Measurements from ENCODE around the gene SLC23A1.
A peak's percentile ranks its signal among the peaks of the same experiment; 100 is the strongest.

SLC23A1 gene

GRCh38 chr5:139406963-139407362 is 23.9 kb upstream of the SLC23A1 start:
- DNase-seq: no peak

- DNase-seq: peak in 1 of 6 experiments; percentile 4
Observed at GRCh38 chr5:139404484-139404840, 21.4 kb upstream of the SLC23A1 start.

- peak; percentile 96 to 98 (median 98) for DNase-seq
Observed at GRCh38 chr5:139403787-139404483, 20.8 kb upstream of the SLC23A1 start, which contains the start of gene SPATA24. Gene SPATA24, minus strand, starts transcription at chr5:139404089. Its CDS starts 29 bp downstream, at chr5:139404060.

GRCh38 chr5:139403418-139403786 is 20.3 kb upstream of the SLC23A1 start:
- no peak for DNase-seq

- no peak for DNase-seq
Observed at GRCh38 chr5:139402561-139403158, 19.6 kb upstream of the SLC23A1 start.

DNA sequence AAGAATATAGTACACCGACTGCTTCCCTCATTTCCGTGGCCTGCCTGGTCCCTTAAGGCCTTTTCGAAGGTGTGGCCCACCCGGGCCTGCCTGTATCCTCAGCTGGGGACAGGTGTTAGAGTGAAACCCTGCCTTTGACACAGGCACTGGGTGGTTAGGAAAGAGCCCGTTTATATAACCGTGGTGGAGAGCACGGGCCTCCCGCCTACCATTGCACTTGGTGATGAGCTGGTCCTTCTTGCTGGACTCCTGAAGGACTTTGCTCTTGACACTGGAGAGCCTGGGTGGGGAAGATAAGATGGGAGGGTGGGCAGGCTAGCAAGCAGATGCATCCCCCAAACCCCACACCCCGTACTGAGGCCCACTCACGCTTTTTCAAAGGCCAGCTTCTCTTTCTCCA is 18.4 kb upstream of the SLC23A1 start:
- DNase-seq: no peak

DNA sequence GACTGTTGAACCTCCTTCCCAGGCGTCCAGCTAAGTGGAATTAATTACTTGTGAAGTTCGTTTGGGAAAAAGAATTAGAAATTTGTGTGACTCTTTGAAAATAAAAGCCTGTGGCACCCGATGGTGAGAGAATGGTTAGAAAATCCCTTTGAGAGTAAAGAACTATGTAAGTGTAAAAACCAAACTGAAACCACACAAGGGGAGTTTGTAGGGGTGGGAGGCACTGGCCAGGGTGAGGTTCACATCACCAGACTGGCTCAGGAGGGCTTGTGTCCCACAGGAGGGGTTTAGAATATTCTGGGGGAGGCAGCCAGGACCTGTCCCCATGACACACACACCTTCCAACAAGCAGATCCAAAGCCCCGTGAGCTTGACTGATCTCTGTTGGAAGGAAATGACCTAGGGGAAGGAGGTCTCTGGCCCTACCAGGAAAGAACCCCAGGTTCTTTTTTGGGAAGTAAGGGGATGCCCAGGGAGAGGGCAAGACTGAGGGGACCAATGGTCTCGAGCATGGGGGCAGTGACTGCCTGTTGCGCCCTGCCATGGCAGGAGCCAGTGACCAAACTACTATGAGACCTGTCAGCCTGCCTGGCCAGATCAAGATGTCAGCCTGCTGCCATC is 16.5 kb upstream of the SLC23A1 start:
- DNase-seq: no peak

GRCh38 chr5:139397921-139398320 is 14.8 kb upstream of the SLC23A1 start:
- DNase-seq: no peak

- no peak for DNase-seq
Observed at GRCh38 chr5:139396691-139397090, 13.6 kb upstream of the SLC23A1 start.

DNA sequence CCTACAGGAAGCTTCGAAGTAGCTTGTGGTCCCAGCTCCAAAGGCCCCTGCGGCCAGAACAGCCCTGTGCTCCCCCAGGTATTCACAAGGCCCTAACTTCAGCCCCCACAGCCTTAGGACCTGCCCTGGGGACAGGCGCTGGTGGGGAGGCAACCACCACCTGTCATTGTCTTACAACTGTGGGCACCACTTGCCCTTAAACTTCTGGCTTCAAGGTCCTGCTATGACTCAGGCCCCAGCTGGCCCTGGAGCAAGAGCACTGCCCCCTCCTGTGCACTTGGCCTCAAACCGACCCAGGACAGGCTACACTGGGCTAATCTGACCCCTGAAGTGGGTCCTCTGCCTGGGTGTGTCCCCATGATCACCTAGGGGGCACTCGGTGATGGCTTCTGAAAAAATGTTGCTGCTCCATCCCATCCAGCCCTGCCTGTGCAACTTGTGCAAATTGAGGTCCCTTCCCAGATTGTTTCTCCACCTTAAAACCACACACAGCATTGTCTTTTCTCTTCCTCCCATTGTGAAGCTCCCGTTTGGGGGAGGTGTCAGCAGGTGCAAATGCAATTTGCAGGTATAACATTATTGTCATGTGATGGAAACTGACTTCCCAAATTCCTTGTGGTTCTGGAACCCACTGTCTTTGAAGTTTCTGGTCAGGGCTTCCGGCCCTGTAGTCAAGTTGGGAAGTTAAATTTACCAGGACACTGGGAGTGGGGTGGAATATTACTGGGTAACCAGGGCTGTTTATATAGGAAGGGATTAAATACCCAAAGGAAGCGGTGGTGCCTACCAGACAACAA is 12.9 kb upstream of the SLC23A1 start:
- no peak for DNase-seq

- DNase-seq: no peak
Observed at GRCh38 chr5:139394654-139395566, 11.8 kb upstream of the SLC23A1 start, which contains the start of gene PROB1. Gene PROB1, minus strand, starts transcription at chr5:139395104. Its CDS starts 23 bp downstream, at chr5:139395081.

DNA sequence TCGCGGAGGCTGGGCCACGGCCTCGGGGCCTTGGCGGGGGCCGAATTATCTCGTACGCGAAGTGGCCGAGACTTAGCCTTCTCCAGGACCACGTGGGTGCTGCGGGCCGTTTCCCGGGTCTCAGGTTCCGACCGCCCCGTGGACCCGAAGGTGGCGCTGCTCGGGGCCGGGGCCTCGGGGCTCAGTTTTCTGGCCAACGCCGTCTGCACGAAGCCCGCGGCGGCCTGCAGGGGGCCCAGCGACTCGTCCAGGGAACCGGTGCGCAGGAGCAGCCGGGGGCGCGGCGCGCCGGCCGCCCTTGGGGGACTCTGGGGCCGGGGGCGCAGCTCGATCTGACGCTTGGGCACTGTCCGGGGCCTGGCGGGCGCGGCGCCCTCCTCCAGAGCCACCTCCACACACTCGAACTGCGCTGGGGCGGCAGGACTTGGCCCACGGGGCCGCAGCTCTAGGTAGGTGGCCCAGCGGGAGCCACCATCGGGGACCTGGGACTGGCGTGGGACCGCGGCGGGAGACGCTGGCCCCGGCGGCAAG is 11.1 kb upstream of the SLC23A1 start:
- peak in 4 of 6 experiments; percentile 5 to 57 (median 41) for DNase-seq

GRCh38 chr5:139393497-139394122 is 10.5 kb upstream of the SLC23A1 start:
- peak in 1 of 6 experiments; percentile 57 for DNase-seq

DNA sequence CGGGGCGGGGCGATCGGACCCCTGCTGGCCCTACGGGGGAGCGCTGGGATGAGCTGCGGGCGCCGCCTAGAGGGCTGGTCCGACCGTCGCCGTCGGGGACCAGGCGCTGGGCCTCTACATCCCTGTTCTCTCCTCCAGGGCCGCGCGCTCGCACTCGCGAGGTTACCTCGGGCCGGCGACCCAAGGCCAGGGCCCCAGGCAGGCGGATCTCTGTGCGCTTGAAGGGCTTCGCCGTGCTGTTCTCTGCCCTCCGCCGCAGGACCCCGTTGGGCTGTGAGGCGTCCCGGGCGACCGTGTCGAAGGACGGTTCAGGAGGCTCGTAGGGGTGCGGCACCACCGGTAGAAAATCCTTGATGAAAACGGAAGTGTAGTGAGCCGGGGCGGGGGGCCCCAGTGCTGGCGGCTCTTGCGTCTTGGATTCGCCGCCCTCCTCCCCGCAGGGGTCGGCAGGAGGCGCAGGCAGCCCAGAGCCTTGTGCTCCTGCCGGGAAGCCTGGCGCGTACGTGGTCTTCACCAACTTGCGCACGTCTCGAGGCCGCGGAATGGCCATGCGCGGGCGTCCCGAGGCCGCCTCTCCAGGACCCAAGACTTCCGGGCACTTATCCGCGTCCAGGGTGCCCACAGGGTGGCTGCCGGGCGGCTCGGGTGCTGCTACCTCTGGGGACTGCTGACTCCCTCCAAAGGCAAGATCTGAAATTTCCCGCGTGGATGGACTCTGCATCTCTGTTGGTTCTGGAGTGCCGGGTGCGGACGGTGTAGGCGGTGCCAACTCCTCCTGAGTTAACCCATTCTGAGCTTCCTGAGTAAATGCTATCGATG is 9.8 kb upstream of the SLC23A1 start:
- peak; percentile 35 to 67 (median 60) for DNase-seq

DNA sequence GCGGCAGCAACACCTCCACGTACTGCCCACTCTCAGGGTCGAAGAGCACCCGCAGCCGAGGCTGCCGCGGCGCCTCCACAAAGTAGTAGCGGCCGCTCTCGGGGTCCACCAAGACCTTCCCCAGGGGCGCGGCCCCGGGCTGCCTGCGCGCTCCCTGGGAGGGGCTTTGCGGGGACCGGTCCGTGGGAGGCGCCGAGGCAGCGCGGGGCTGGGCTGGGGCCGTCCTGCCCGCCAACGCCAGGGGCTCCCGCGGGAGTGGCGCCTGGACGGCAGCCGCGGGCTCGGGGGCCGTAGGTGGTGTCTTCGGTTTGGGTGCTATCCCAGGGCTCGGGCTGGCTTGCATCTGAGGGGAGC is 9.2 kb upstream of the SLC23A1 start:
- peak in 1 of 6 experiments; percentile 39 for DNase-seq

DNA sequence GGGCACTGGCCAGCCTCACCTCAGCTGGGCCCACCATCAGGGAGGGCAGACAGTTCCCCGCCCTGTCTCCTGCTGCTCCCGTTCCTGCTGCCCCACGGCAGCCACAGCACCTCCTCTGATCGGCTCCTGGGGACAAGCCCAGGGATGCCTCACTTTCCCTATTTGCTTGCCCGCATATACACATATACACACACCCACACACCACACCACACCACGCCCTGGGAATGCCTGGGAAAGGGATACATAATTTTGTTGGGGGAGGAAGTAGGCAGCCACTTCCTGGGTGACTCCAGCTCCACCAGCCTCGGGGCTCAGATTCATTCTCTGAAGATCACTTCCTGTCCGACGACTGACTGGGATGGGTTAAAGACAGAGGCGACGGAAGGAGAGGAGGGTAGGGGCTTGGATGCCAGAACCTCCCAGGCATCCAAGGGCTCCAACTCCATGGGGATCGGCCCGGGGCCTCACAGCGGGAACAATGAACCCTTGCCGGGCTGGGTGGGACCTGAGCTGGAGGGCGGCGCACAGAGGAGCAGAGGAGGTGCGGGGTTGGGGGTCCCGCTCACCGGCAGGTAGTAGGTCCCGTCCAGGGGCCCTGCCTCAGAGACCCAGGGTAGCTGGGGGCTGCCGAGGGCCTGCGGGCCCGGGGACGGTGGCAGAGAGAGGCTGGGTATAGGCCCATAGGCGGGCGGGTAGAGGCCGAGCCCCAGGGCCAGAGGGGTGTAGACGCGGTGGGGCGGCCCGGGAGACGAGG is 8.7 kb upstream of the SLC23A1 start:
- DNase-seq: peak in 1 of 6 experiments; percentile 33

GRCh38 chr5:139390639-139391569 is 7.8 kb upstream of the SLC23A1 start:
- DNase-seq: no peak

All from stimulated activated naive CD4-positive, alpha-beta T cell (primary cell).